HCT116 (cell line): ENCODE measurements around the gene MS4A15. TPM values are rescaled to one million over a fixed set of nuclear protein-coding genes. Genes with fewer than 3 reads are reported as not detected.
"Not testable (repeated sequence)": the region's sequence is repeated elsewhere in the genome, so short reads cannot be mapped to it uniquely, and the experiment has no call there.

ENCODE experiments used
- ATAC-seq: fragments of 200-7000 bp; cut with Tn5 transposase; 2 replicates; pipeline ENCODE4 v1.9.1; 2020; ENCODE audit warnings: mild to moderate bottlenecking, moderate library complexity
- BruUV-seq: library from RNA; stranded (reverse); fragments of 400-500 nt; replicated peaks from 2 replicates; lab custom pipeline; 2021; lab: Mats Ljungman, UMichigan
- CTCF ChIA-PET: fragments of 300-600 bp; sonication (Branson Sonifier 250); formaldehyde crosslinking; loops from one replicate; lab custom pipeline; 2021; ENCODE audit warnings: antibody characterized with exemption; lab: Charles Lee
- POLR2A ChIA-PET: fragments of 300-600, 350-600 bp; sonication (Branson Sonifier 250); formaldehyde crosslinking; loops from one replicate; lab custom pipeline; 2021; ENCODE audit warnings: antibody characterized with exemption; lab: Charles Lee
- RAD21 ChIA-PET, 2 experiments: fragments of 300-600 bp; sonication (Branson Sonifier 250); formaldehyde crosslinking; loops; one replicate each; lab custom pipeline; 2023; ENCODE audit warnings: low total read pairs in 2 of 2; ENCODE audit not compliant: uncharacterized antibody in 2 of 2, unreplicated experiment in 2 of 2, low non-redundant PET in 1 of 2; lab: Charles Lee
- DNase-seq: peaks from one replicate; pipeline ENCODE4 v3.0.0-alpha.2; 2010; ENCODE audit warnings: low read depth, low spot score
- H2AFZ ChIP-seq: fragments of 200-600 bp; shearing (Covaris generic), sonication (generic); 2 replicates; pipeline ENCODE4 v1.6.1; 2017; ENCODE audit warnings: low read depth, mixed run types, mixed read lengths, antibody characterized with exemption, low read length; ENCODE audit not compliant: poor library complexity, severe bottlenecking
- H3K27ac ChIP-seq: 2 replicates; pipeline ENCODE4 v1.5.1; 2012; ENCODE audit warnings: low read depth, low read length
- H3K27me3 ChIP-seq: fragments of 200-600 bp; sonication (generic); 2 replicates; pipeline ENCODE4 v1.6.1; 2016; ENCODE audit warnings: mixed run types, low read length, mixed read lengths; ENCODE audit not compliant: insufficient read depth
- H3K36me3 ChIP-seq, 2 experiments: fragments of 200-500 bp in 1 of 2; fragments of 200-600 bp in 1 of 2; sonication (Bioruptor generic) in 1 of 2; sonication (generic) in 1 of 2; 2 replicates each; pipeline versions ENCODE4 v1.5.1 to v1.6.1; 2014 to 2016; ENCODE audit warnings: low read length in 2 of 2, inconsistent platforms in 1 of 2, mixed read lengths in 1 of 2, mixed run types in 1 of 2; ENCODE audit not compliant: insufficient read depth in 2 of 2, control insufficient read depth in 1 of 2
- H3K4me1 ChIP-seq, 2 experiments: fragments of 200-600 bp in 1 of 2; sonication (generic) in 1 of 2; 2 replicates each; pipeline versions ENCODE4 v1.5.1 to v1.6.1; 2012 to 2017; ENCODE audit warnings: low read length in 2 of 2, inconsistent platforms in 1 of 2, mild to moderate bottlenecking in 1 of 2, mixed read lengths in 1 of 2, mixed run types in 1 of 2, moderate library complexity in 1 of 2; ENCODE audit not compliant: insufficient read depth in 2 of 2, control insufficient read depth in 1 of 2
- H3K4me2 ChIP-seq: fragments of 200-600 bp; sonication (generic); 2 replicates; pipeline ENCODE4 v1.6.1; 2017; ENCODE audit warnings: mixed run types, low read length, mixed read lengths
- H3K4me3 ChIP-seq, 2 experiments: fragments of 200-600 bp in 1 of 2; sonication (generic) in 1 of 2; replicated peaks in 1 of 2; 2 replicates each; pipeline ENCODE4 v1.5.1; 2011 to 2016; ENCODE audit warnings: low read length in 2 of 2, control low read depth in 1 of 2, low read depth in 1 of 2, mild to moderate bottlenecking in 1 of 2, mixed read lengths in 1 of 2, mixed run types in 1 of 2
- H3K79me2 ChIP-seq: fragments of 200-600 bp; sonication (generic); 2 replicates; pipeline ENCODE4 v1.6.1; 2017; ENCODE audit warnings: mild to moderate bottlenecking, mixed run types, low read length, moderate library complexity, mixed read lengths; ENCODE audit not compliant: insufficient read depth
- H3K9ac ChIP-seq: fragments of 200-600 bp; sonication (generic); 2 replicates; pipeline ENCODE4 v1.6.1; 2016; ENCODE audit warnings: low read length, mixed read lengths
- H3K9me2 ChIP-seq: fragments of 200-600 bp; sonication (generic), shearing (Covaris generic); 2 replicates; pipeline ENCODE4 v1.6.1; 2017; ENCODE audit warnings: mixed run types, mild to moderate bottlenecking, moderate library complexity; ENCODE audit not compliant: insufficient read depth
- H3K9me3 ChIP-seq, 2 experiments: fragments of 200-500 bp in 1 of 2; fragments of 200-600 bp in 1 of 2; sonication (Bioruptor generic) in 1 of 2; sonication (generic) in 1 of 2; 2 replicates each; pipeline ENCODE4 v1.6.1; 2014 to 2017; ENCODE audit warnings: low read length in 2 of 2, mixed read lengths in 2 of 2, inconsistent platforms in 1 of 2, low read depth in 1 of 2, mild to moderate bottlenecking in 1 of 2, mixed run types in 1 of 2, moderate library complexity in 1 of 2; ENCODE audit not compliant: control insufficient read depth in 1 of 2, insufficient read depth in 1 of 2
- H4K20me1 ChIP-seq: fragments of 200-600 bp; sonication (generic), shearing (Covaris generic); 2 replicates; pipeline ENCODE4 v1.6.1; 2017; ENCODE audit warnings: mixed run types, mild to moderate bottlenecking, moderate library complexity; ENCODE audit not compliant: insufficient read depth
- CBX3 ChIP-seq: IDR thresholded peaks from 2 replicates; pipeline ENCODE4 v1.6.1; 2012; ENCODE audit warnings: low read depth
- CEBPB ChIP-seq: IDR thresholded peaks from 2 replicates; pipeline ENCODE4 v1.6.1; 2012; ENCODE audit warnings: low read depth
- EGR1 ChIP-seq: IDR thresholded peaks from 2 replicates; pipeline ENCODE4 v1.6.1; 2012; ENCODE audit warnings: low read depth
- EZH2 ChIP-seq: fragments of 200-600 bp; sonication (generic); IDR thresholded peaks from 2 replicates; pipeline ENCODE4 v1.6.1; 2017; ENCODE audit warnings: antibody characterized with exemption, mixed run types
- EZH2phosphoT487 ChIP-seq: fragments of 200-600 bp; IDR thresholded peaks from 2 replicates; pipeline ENCODE4 v1.6.1; 2018; ENCODE audit warnings: antibody characterized with exemption, borderline replicate concordance
- FOSL1 ChIP-seq: IDR thresholded peaks from 2 replicates; pipeline ENCODE4 v1.6.1; 2012; ENCODE audit warnings: low read depth
- JUND ChIP-seq: IDR thresholded peaks from 2 replicates; pipeline ENCODE4 v1.6.1; 2012
- MAX ChIP-seq: IDR thresholded peaks from 2 replicates; pipeline ENCODE4 v1.6.1; 2012
- POLR2A ChIP-seq: IDR thresholded peaks from 2 replicates; pipeline ENCODE4 v1.7.0; 2011; ENCODE audit warnings: borderline replicate concordance; ENCODE audit not compliant: insufficient read depth, insufficient read length; ENCODE audit errors: extremely low read depth
- POLR2AphosphoS5 ChIP-seq: IDR thresholded peaks from 2 replicates; pipeline ENCODE4 v1.6.1; 2011; ENCODE audit warnings: mild to moderate bottlenecking, low read depth, low read length, moderate library complexity
- SIN3A ChIP-seq: IDR thresholded peaks from 2 replicates; pipeline ENCODE4 v1.6.1; 2012; ENCODE audit warnings: low read depth
- SP1 ChIP-seq: IDR thresholded peaks from 2 replicates; pipeline ENCODE4 v1.6.1; 2012; ENCODE audit warnings: low read depth
- SRF ChIP-seq: IDR thresholded peaks from 2 replicates; pipeline ENCODE4 v1.6.1; 2012; ENCODE audit warnings: low read depth
- TCF7L2 ChIP-seq: IDR thresholded peaks from 2 replicates; pipeline ENCODE4 v1.7.0; 2011; ENCODE audit warnings: borderline replicate concordance, inconsistent platforms; ENCODE audit not compliant: insufficient read depth, insufficient read length; ENCODE audit errors: extremely low read depth
- YY1 ChIP-seq: IDR thresholded peaks from 2 replicates; pipeline ENCODE4 v1.6.1; 2011; ENCODE audit warnings: low read length, low read depth, moderate library complexity, mild to moderate bottlenecking; ENCODE audit not compliant: insufficient replicate concordance; ENCODE audit errors: extremely low read depth
- ZNF274 ChIP-seq: fragments of 200-500 bp; sonication (Bioruptor generic); IDR thresholded peaks from 2 replicates; pipeline ENCODE4 v1.6.1; 2014; ENCODE audit warnings: mild to moderate bottlenecking, low read depth, low read length, inconsistent platforms
- intact Hi-C: fragments of 100-400 bp; cut with micrococcal nuclease; formaldehyde crosslinking; loops from 2 replicates; pipeline ENCODE4 v1.10.0; 2022
- total RNA-seq: library from RNA; stranded (reverse); gene quantifications from one replicate; pipeline ENCODE4 v1.2.1, GENCODE V29; 2021; ENCODE audit not compliant: unreplicated experiment
- TF ChIP-seq, protein P1 (sequence below), 3 experiments: fragments of 200-600 bp in 1 of 3; sonication (generic) in 1 of 3; IDR thresholded peaks in 2 of 3; conservative IDR thresholded peaks in 1 of 3; 2 replicates each; pipeline ENCODE4 v1.5.1; 2012 to 2017; ENCODE audit warnings: low read depth in 2 of 3, low read length in 2 of 3, antibody characterized with exemption in 1 of 3, borderline replicate concordance in 1 of 3, control low read depth in 1 of 3, mild to moderate bottlenecking in 1 of 3, mixed read lengths in 1 of 3, mixed run types in 1 of 3, moderate library complexity in 1 of 3; ENCODE audit not compliant: insufficient read depth in 1 of 3
- TF ChIP-seq, protein P2 (sequence below): IDR thresholded peaks from 2 replicates; pipeline ENCODE4 v1.6.1; 2012

The MS4A15 gene
- total RNA-seq, 1 experiment from 2014 or later = 1.5 TPM

GRCh38 chr11:60757231-60757800 is 649 bp downstream of the MS4A15 start:
- no peaks in the 10 kb centered on the region for H3K79me2 ChIP-seq
- ATAC-seq = no peak
- intact Hi-C loops = loop anchor here (5.0 kb wide), 1 partner anchor 490 kb away; no protein-coding TSS in a partner anchor
- TF ChIP-seq, protein P1, sequence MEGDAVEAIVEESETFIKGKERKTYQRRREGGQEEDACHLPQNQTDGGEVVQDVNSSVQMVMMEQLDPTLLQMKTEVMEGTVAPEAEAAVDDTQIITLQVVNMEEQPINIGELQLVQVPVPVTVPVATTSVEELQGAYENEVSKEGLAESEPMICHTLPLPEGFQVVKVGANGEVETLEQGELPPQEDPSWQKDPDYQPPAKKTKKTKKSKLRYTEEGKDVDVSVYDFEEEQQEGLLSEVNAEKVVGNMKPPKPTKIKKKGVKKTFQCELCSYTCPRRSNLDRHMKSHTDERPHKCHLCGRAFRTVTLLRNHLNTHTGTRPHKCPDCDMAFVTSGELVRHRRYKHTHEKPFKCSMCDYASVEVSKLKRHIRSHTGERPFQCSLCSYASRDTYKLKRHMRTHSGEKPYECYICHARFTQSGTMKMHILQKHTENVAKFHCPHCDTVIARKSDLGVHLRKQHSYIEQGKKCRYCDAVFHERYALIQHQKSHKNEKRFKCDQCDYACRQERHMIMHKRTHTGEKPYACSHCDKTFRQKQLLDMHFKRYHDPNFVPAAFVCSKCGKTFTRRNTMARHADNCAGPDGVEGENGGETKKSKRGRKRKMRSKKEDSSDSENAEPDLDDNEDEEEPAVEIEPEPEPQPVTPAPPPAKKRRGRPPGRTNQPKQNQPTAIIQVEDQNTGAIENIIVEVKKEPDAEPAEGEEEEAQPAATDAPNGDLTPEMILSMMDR (IDR thresholded peaks at IDR 0.05 in 2 of 3, conservative IDR thresholded peaks at IDR 0.05 in 1 of 3; ENCODE audit: borderline replicate concordance in 1 of 3, insufficient read depth in 1 of 3, low read depth in 2 of 3, low read length in 2 of 3) = no peak
- no peak for TF ChIP-seq SIN3A
- TF ChIP-seq, protein P2, sequence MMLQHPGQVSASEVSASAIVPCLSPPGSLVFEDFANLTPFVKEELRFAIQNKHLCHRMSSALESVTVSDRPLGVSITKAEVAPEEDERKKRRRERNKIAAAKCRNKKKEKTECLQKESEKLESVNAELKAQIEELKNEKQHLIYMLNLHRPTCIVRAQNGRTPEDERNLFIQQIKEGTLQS = no peak
- TF ChIP-seq JUND = no peak
- no peak for TF ChIP-seq MAX
- TF ChIP-seq YY1 = no peak
- TF ChIP-seq SRF = no peak
- TF ChIP-seq TCF7L2 = no peak
- TF ChIP-seq CBX3 = no peak
- no peak for TF ChIP-seq EZH2phosphoT487
- TF ChIP-seq CEBPB = no peak
- TF ChIP-seq POLR2A = no peak
- no peak for TF ChIP-seq FOSL1
- TF ChIP-seq SP1 = no peak
- no peak for TF ChIP-seq ZNF274
- no peak for TF ChIP-seq EZH2
- no peak for TF ChIP-seq POLR2AphosphoS5
- no peak for TF ChIP-seq EGR1
- TF ChIP-seq, all 23 proteins: peak for 0
- Histone ChIP-seq H3K9ac (no peak overlapping the region), H3K27ac (no peak overlapping the region), H4K20me1 (no peaks in the 10 kb centered on the region), H3K36me3 (no peaks in the 10 kb centered on the region), H3K4me1 (no peaks in the 10 kb centered on the region), H3K4me3 (no peak overlapping the region), H3K9me2 (no peaks in the 10 kb centered on the region), H3K27me3 (peaks cover 10% of the 10 kb centered on the region; the same call in 1 of the 2 replicates), H3K4me2 (no peak overlapping the region), H2AFZ (no peak overlapping the region), H3K9me3 (no peaks in the 10 kb centered on the region)
- ChIA-PET POLR2A (no interaction called here), CTCF (interaction anchor here (1.1 to 1.7 kb wide), 7 partner anchors 8 to 492 kb away, joined by 4 to 11 read pairs (median 5); no protein-coding TSS in a partner anchor), RAD21 (no interaction called here)
- DNase-seq = no peak
- BruUV-seq = no TSS peak

- H3K79me2 ChIP-seq, RAD21 ChIA-PET, H3K27ac ChIP-seq, ATAC-seq, BruUV-seq, H3K9me3 ChIP-seq, H3K4me3 ChIP-seq, H3K9me2 ChIP-seq, H3K4me1 ChIP-seq, DNase-seq, H3K36me3 ChIP-seq, CTCF ChIA-PET, H4K20me1 ChIP-seq, H2AFZ ChIP-seq, H3K27me3 ChIP-seq, H3K9ac ChIP-seq, H3K4me2 ChIP-seq, POLR2A ChIA-PET: not testable (repeated sequence)
- intact Hi-C loops = loop anchor here (5.0 kb wide), 1 partner anchor 491 kb away; no protein-coding TSS in a partner anchor
These were observed 2.0 kb downstream of the MS4A15 start for GRCh38 chr11:60758671-60759070.
